SK-N-SH treated with all-trans-retinoic acid at 6 μM for 48 hours (cell line): ENCODE results near the gene SLC25A10.

Experiments
- ATAC-seq: fragments of 200-7000 bp; cut with Tn5 transposase; 3 replicates; pipeline ENCODE4 v1.9.1; 2020; ENCODE audit warnings: mild to moderate bottlenecking, moderate library complexity
- ARNTL ChIP-seq: fragments of 450-650 bp; formaldehyde crosslinking; IDR thresholded peaks from 2 replicates; pipeline ENCODE4 v1.5.0; 2020; ENCODE audit warnings: low read depth, mild to moderate bottlenecking, moderate library complexity, borderline replicate concordance
- CSDC2 ChIP-seq: fragments of 250-450 bp; sonication (Bioruptor Pico); IDR thresholded peaks from 2 replicates; pipeline ENCODE4 v1.5.0; 2020; ENCODE audit warnings: mild to moderate bottlenecking, moderate library complexity
- ESRRG ChIP-seq: fragments of 250-450 bp; sonication (Bioruptor Pico); IDR thresholded peaks from 2 replicates; pipeline ENCODE4 v1.6.1; 2021; ENCODE audit warnings: mild to moderate bottlenecking
- GLIS3 ChIP-seq: fragments of 250-450 bp; sonication (Bioruptor Pico); IDR thresholded peaks from 2 replicates; pipeline ENCODE4 v1.5.0; 2020; ENCODE audit warnings: mild to moderate bottlenecking, moderate library complexity
- PPARA ChIP-seq: fragments of 250-450 bp; sonication (Bioruptor Pico); IDR thresholded peaks from 2 replicates; pipeline ENCODE4 v1.5.0; 2020; ENCODE audit warnings: mild to moderate bottlenecking, borderline replicate concordance
- RARB ChIP-seq: fragments of 250-450 bp; sonication (Bioruptor Pico); IDR thresholded peaks from 2 replicates; pipeline ENCODE4 v1.8.0; 2021; ENCODE audit warnings: mild to moderate bottlenecking, moderate library complexity
- TCF4 ChIP-seq: fragments of 250-450 bp; sonication (Bioruptor Pico); IDR thresholded peaks from 2 replicates; pipeline ENCODE4 v1.8.0; 2021; ENCODE audit warnings: mild to moderate bottlenecking, moderate library complexity, borderline replicate concordance
- ZC3H10 ChIP-seq: fragments of 250-450 bp; sonication (Bioruptor Pico); IDR thresholded peaks from 2 replicates; pipeline ENCODE4 v1.5.1; 2021; ENCODE audit warnings: mild to moderate bottlenecking, moderate library complexity
- ZFP3 ChIP-seq: fragments of 250-450 bp; sonication (Bioruptor Pico); IDR thresholded peaks from 2 replicates; pipeline ENCODE4 v1.5.0; 2020; ENCODE audit warnings: mild to moderate bottlenecking, moderate library complexity
- ZNF565 ChIP-seq: fragments of 450-650 bp; formaldehyde crosslinking; conservative IDR thresholded peaks from 2 replicates; pipeline ENCODE4 v1.5.0; 2020; ENCODE audit warnings: low read depth, mild to moderate bottlenecking, moderate library complexity
- ZNF70 ChIP-seq: fragments of 450-650 bp; formaldehyde crosslinking; IDR thresholded peaks from 2 replicates; pipeline ENCODE4 v1.5.0; 2020; ENCODE audit warnings: mild to moderate bottlenecking, moderate library complexity
- TF ChIP-seq, protein P1 (sequence below): fragments of 250-450 bp; sonication (Bioruptor Pico); IDR thresholded peaks from 2 replicates; pipeline ENCODE4 v1.5.1; 2020; ENCODE audit warnings: low read depth, mild to moderate bottlenecking, moderate library complexity
- TF ChIP-seq, protein P2 (sequence below): fragments of 250-450 bp; sonication (Bioruptor Pico); IDR thresholded peaks from 2 replicates; pipeline ENCODE4 v1.5.1; 2021; ENCODE audit warnings: mild to moderate bottlenecking, moderate library complexity
- TF ChIP-seq, protein P3 (sequence below): fragments of 250-450 bp; sonication (Bioruptor Pico); IDR thresholded peaks from 2 replicates; pipeline ENCODE4 v1.8.0; 2021; ENCODE audit warnings: low read depth, mild to moderate bottlenecking, moderate library complexity, borderline replicate concordance
- TF ChIP-seq, protein P4 (sequence below): fragments of 250-450 bp; sonication (Bioruptor Pico); IDR thresholded peaks from 2 replicates; pipeline ENCODE4 v1.8.0; 2020; ENCODE audit warnings: mild to moderate bottlenecking, moderate library complexity, borderline replicate concordance
- TF ChIP-seq, protein P5 (sequence below): fragments of 250-450 bp; sonication (Bioruptor Pico); IDR thresholded peaks from 2 replicates; pipeline ENCODE4 v1.5.0; 2020; ENCODE audit warnings: mild to moderate bottlenecking, moderate library complexity

SLC25A10 gene

DNA sequence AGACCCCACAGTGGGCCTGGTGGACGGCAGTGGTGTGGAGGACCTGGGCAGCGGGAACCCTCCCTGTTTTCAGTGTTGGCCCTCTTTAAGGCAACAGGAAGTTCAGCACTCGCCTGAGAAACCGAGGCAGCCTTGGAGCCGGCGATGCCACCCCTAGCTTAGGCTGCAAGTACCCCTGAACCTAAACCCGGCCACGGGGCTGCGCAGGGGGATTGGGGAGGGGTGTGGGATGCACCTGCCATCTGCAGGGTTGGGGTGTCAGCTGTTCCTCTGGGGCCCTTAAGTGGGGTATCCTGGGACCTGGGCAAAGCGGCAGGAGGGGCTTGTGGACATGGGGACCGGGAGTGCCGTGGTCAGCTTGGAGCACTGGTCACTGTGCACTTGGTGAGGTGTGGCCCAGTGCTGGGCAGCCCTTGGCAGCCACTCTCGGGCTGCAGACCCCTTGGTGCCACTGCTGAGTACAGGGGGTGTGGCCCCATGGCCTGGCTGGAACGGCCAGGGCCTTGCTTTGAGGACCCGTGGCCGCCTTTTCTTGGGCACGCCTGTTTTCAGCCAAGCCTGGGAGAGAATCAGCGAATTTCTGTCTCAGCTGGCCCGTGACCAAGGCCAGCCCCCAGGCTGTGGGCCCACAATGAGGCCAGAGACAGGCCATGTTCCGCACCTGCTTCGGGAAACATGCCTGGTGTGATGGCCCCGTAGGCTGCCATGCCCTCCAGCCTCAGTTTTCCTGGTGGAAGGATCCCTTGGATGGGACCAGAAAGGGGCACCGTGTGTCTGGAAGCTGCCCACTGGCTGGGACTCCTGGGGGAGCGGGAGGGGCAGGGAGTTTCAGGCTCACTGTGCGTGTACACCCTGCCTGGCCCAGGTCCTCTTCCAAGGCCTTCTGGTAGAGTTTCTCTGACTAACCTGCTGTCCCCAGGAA lies 4.1 kb upstream of the SLC25A10 start:
- no peak for ATAC-seq
- TF ChIP-seq, protein P1, sequence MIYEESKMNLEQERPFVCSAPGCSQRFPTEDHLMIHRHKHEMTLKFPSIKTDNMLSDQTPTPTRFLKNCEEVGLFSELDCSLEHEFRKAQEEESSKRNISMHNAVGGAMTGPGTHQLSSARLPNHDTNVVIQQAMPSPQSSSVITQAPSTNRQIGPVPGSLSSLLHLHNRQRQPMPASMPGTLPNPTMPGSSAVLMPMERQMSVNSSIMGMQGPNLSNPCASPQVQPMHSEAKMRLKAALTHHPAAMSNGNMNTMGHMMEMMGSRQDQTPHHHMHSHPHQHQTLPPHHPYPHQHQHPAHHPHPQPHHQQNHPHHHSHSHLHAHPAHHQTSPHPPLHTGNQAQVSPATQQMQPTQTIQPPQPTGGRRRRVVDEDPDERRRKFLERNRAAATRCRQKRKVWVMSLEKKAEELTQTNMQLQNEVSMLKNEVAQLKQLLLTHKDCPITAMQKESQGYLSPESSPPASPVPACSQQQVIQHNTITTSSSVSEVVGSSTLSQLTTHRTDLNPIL (CRISPR knock-in tag), result no peak
- TF ChIP-seq, protein P2, sequence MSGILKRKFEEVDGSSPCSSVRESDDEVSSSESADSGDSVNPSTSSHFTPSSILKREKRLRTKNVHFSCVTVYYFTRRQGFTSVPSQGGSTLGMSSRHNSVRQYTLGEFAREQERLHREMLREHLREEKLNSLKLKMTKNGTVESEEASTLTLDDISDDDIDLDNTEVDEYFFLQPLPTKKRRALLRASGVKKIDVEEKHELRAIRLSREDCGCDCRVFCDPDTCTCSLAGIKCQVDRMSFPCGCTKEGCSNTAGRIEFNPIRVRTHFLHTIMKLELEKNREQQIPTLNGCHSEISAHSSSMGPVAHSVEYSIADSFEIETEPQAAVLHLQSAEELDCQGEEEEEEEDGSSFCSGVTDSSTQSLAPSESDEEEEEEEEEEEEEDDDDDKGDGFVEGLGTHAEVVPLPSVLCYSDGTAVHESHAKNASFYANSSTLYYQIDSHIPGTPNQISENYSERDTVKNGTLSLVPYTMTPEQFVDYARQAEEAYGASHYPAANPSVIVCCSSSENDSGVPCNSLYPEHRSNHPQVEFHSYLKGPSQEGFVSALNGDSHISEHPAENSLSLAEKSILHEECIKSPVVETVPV (CRISPR knock-in tag), result no peak
- TF ChIP-seq ZNF565 (CRISPR knock-in tag), result no peak
- TF ChIP-seq ESRRG (CRISPR knock-in tag), result no peak
- no peak for TF ChIP-seq RARB
- TF ChIP-seq, protein P3, sequence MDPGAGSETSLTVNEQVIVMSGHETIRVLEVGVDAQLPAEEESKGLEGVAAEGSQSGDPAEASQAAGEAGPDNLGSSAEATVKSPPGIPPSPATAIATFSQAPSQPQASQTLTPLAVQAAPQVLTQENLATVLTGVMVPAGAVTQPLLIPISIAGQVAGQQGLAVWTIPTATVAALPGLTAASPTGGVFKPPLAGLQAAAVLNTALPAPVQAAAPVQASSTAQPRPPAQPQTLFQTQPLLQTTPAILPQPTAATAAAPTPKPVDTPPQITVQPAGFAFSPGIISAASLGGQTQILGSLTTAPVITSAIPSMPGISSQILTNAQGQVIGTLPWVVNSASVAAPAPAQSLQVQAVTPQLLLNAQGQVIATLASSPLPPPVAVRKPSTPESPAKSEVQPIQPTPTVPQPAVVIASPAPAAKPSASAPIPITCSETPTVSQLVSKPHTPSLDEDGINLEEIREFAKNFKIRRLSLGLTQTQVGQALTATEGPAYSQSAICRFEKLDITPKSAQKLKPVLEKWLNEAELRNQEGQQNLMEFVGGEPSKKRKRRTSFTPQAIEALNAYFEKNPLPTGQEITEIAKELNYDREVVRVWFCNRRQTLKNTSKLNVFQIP (CRISPR knock-in tag), result no peak
- no peak for TF ChIP-seq ZC3H10

DNA sequence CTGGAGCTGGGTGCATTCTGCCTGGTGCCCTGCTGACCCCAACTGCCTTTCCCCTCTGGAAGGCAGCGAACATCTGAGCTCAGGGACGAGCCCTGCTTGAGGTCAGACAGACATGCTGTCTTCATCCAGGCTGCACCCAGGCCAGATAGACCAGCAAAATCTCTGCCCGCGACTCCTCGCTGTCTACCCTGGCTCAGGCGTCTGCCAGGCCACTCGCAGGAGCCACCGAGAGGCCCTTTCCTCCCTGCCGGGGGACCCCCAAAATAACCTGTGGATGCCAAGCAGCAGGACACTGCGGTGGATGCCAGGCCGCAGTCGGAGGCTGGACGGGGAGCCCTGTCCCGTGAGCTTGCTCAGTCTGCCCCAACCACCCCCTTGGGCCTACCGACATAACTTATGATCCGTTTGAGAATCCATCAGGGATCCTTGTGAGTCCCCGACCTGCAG lies 3.3 kb upstream of the SLC25A10 start:
- TF ChIP-seq, protein P2 (CRISPR knock-in tag), result no peak
- TF ChIP-seq RARB (no peak), GLIS3 (no peak), CSDC2 (CRISPR knock-in tag) (no peak), ZC3H10 (no peak), ZFP3 (no peak), ZNF565 (CRISPR knock-in tag) (no peak), ARNTL (no peak), ESRRG (CRISPR knock-in tag) (no peak), PPARA (CRISPR knock-in tag) (no peak), ZNF70 (CRISPR knock-in tag) (no peak), TCF4 (no peak)
- TF ChIP-seq, protein P3 (CRISPR knock-in tag), result no peak
- TF ChIP-seq, protein P1 (CRISPR knock-in tag), result no peak
- TF ChIP-seq, protein P4, sequence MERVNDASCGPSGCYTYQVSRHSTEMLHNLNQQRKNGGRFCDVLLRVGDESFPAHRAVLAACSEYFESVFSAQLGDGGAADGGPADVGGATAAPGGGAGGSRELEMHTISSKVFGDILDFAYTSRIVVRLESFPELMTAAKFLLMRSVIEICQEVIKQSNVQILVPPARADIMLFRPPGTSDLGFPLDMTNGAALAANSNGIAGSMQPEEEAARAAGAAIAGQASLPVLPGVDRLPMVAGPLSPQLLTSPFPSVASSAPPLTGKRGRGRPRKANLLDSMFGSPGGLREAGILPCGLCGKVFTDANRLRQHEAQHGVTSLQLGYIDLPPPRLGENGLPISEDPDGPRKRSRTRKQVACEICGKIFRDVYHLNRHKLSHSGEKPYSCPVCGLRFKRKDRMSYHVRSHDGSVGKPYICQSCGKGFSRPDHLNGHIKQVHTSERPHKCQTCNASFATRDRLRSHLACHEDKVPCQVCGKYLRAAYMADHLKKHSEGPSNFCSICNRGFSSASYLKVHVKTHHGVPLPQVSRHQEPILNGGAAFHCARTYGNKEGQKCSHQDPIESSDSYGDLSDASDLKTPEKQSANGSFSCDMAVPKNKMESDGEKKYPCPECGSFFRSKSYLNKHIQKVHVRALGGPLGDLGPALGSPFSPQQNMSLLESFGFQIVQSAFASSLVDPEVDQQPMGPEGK (CRISPR knock-in tag), result no peak
- TF ChIP-seq, protein P5, sequence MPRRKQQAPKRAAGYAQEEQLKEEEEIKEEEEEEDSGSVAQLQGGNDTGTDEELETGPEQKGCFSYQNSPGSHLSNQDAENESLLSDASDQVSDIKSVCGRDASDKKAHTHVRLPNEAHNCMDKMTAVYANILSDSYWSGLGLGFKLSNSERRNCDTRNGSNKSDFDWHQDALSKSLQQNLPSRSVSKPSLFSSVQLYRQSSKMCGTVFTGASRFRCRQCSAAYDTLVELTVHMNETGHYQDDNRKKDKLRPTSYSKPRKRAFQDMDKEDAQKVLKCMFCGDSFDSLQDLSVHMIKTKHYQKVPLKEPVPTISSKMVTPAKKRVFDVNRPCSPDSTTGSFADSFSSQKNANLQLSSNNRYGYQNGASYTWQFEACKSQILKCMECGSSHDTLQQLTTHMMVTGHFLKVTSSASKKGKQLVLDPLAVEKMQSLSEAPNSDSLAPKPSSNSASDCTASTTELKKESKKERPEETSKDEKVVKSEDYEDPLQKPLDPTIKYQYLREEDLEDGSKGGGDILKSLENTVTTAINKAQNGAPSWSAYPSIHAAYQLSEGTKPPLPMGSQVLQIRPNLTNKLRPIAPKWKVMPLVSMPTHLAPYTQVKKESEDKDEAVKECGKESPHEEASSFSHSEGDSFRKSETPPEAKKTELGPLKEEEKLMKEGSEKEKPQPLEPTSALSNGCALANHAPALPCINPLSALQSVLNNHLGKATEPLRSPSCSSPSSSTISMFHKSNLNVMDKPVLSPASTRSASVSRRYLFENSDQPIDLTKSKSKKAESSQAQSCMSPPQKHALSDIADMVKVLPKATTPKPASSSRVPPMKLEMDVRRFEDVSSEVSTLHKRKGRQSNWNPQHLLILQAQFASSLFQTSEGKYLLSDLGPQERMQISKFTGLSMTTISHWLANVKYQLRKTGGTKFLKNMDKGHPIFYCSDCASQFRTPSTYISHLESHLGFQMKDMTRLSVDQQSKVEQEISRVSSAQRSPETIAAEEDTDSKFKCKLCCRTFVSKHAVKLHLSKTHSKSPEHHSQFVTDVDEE (CRISPR knock-in tag), result no peak
- no peak for ATAC-seq
